Forelimb muscle (tissue), 1 donor: ENCODE data around the gene TMEM263. TPM values are rescaled to one million over a fixed set of nuclear protein-coding genes. Genes with fewer than 3 reads are reported as not detected.
"Not testable (repeated sequence)": the region's sequence is repeated elsewhere in the genome, so short reads cannot be mapped to it uniquely, and the experiment has no call there.

Experiments
- DNase-seq: peaks from one replicate; pipeline ENCODE4 v3.0.0-alpha.2; 2013; ENCODE audit warnings: low read depth
- polyA plus RNA-seq: library from polyadenylated mRNA; unstranded; fragments of 120-200 nt; gene quantifications from one replicate; pipeline ENCODE4 v1.2.1, GENCODE V29; 2013; ENCODE audit not compliant: insufficient read length

Gene TMEM263
- polyA plus RNA-seq, 1 donor, result 59.1 TPM

DNA sequence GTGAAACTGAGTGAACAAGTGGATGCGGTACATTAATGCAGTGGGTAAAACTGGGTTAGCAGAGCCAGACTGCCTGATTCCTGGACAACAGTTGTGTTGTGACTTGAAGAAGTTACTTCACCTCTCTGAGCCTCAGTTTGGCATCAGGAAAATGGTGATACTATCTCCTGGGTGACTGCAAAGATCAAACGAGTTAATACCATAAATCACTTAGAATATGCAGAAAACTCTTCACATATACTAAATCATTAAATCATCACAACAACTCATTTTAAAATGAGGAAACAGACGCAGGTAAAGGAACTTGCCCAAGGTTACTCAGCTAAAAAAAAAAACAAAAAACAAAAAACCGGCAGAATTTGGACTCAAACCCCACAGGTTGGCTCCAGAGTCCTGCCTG is 30.4 kb downstream of the TMEM263 start:
- no peak for DNase-seq

- DNase-seq, result peak; percentile 73
Observed at GRCh38 chr12:106986625-106987389, 31.1 kb downstream of the TMEM263 start, which contains the start of gene MTERF2. Gene MTERF2 (minus strand): TSS chr12:106987146. CDS start chr12:106978714, 8,432 bp downstream.

DNA sequence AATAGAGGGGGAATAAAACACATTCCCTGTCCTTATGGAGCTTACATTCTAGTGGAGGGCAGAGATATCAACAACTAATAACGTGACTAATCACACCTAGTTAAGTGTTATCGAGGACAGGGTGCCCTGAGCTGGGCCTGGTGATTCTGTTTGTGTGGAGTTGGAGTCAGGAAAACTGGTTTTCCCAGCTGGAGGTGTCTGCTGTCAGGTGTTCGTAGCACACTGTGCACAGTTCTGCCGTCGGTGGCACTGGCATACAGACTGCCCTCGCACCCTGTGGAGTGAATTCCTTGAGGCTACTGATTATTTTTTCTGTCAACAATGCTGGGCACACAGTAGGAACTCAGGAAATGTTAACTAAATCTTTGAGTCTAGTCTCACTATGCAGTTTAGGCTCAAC is 32.1 kb downstream of the TMEM263 start:
- no peak for DNase-seq

GRCh38 chr12:106994579-106995220 is 39.0 kb downstream of the TMEM263 start:
- DNase-seq, result no peak

DNA sequence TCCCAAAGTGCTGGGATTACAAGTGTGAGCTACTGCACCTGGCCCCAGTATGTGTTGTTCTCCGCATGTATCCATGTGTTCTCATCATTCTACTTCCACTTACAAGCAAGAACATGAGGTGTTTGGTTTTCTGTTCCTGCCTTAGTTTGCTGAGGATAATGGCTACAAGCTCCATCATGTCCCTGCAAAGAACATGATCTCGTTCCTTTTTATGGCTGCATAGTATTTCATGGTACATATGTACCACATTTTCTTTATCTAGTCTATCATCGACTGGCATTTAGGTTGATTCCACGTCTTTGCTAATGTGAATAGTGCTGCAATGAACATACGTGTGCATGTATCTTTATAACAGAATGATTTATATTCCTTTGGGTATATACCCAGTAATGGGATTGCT is 40.4 kb downstream of the TMEM263 start:
- DNase-seq, result not testable (repeated sequence)

DNA sequence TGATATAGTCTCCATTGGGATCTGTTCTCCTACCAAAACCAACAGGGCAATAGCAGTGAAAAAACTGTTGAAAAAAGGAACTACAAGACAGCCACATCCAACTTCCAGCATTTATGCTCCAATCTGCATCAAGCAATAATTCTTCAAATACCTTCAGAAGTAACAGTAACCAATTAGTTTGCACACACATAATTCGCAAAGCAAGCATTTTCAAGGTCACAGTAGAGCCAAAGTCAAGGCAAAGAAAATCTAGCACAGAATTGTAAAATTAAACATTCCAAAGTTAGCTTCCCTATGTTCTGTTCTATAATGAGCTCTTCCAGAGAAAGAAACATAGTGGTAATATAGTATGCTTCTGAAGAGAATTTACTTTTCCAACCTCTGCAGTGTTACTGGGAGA is 42.2 kb downstream of the TMEM263 start:
- no peak for DNase-seq

DNA sequence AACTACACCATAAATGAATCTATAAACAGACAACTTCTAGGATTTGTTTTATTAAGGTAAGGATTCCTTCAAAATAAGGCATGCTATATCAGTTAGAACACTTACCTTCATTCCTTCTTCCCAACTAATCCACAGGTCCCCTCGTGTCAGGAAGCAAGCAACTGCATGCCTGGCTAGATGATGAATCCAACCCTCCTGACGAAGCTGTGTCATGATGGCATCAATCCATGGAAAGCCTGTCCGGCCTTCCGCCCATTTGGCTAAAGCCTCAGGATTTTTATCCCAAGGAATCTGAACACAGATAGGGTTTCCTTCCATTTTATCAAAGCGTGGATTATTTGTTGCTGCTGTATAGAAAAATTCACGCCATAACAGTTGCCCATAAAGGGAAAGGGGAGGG is 43.7 kb downstream of the TMEM263 start:
- no peak for DNase-seq

- not testable (repeated sequence) for DNase-seq
Observed at GRCh38 chr12:107002665-107003064, 47.0 kb downstream of the TMEM263 start.

- no peak for DNase-seq
Observed at GRCh38 chr12:107007411-107007810, 51.7 kb downstream of the TMEM263 start.

- no peak for DNase-seq
Observed at GRCh38 chr12:107011519-107011918, 55.8 kb downstream of the TMEM263 start.

DNA sequence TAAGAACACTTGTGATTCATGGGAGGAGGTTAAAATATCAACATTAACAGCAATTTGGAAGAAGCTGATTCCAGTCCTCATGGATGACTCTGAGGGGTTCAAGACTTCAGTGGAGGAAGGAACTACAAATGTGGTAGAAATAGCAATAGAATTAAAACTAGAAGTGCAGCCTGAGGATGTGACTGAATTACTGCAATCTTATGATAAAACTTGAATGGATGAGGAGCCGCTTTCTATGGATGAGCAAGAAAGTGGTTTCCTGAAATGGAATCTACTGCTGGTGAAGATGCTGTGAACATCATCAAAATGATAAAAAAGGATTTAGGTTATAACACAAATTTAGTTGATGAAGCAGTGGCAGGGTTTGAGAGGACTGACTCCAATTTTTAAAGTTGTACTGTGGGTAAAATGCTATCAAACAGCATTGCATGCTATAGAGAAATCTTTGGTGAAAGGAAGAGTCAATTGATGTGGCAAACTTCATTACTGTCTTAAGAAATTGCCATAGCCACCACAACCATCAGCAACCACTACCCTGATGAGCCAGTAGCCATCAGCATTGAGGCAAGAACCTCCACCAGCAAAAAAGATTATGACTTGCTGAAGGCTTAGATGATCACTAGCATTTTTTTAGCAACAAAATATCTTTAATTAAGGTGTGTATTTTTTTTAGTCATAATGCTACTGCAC is 57.2 kb downstream of the TMEM263 start:
- no peak for DNase-seq

DNA sequence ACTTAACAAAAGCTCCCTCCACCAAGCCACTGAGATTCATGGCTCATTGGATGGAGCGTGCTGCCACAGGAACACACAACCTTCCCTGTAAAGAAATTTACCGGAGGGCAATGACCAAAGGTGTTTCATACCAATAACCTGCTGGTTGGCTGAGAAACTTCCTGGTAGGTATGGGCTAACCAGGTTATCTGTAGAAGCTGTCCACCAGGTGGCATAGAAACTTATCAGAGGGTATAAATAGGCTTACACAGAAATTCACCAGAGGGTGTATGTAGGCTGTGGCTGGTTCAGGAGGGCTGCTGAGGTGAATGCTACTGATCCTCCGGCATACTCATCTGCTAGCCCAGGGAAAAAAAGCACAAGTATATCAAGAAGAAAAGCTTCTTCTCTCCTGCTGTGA is 58.3 kb downstream of the TMEM263 start:
- DNase-seq, result no peak

GRCh38 chr12:107017042-107017441 is 61.3 kb downstream of the TMEM263 start:
- DNase-seq, result no peak

GRCh38 chr12:107019546-107019945 is 63.8 kb downstream of the TMEM263 start:
- DNase-seq, result no peak

Other genes starting within 250 kb of the TMEM263 start
- 14.7 TPM for gene RIC8B, start 181.2 kb upstream of the TMEM263 start, polyA plus RNA-seq
- gene MTERF2, start 31.2 kb downstream of the TMEM263 start, polyA plus RNA-seq, result 34.7 TPM
- gene CRY1, start 137.6 kb downstream of the TMEM263 start, polyA plus RNA-seq, result 14.9 TPM